Embryonic facial prominence (tissue), 1 donor: ENCODE results near the gene ANO2.

Source experiments
- DNase-seq: peaks from one replicate; pipeline ENCODE4 v3.0.0-alpha.2; 2016; ENCODE audit errors: extremely low spot score

Gene ANO2

GRCh38 chr12:5623411-5623810 lies 321.6 kb downstream of the ANO2 start:
- DNase-seq = no peak

- no peak for DNase-seq
Observed at GRCh38 chr12:5622280-5622679, 322.8 kb downstream of the ANO2 start.

GRCh38 chr12:5621329-5621728 lies 323.7 kb downstream of the ANO2 start:
- no peak for DNase-seq

- DNase-seq = no peak
Observed at GRCh38 chr12:5620896-5621295, 324.2 kb downstream of the ANO2 start.

- no peak for DNase-seq
Observed at GRCh38 chr12:5619628-5620027, 325.4 kb downstream of the ANO2 start.

GRCh38 chr12:5616854-5617253 lies 328.2 kb downstream of the ANO2 start:
- DNase-seq = no peak

GRCh38 chr12:5615760-5616159 lies 329.3 kb downstream of the ANO2 start:
- DNase-seq = no peak

- DNase-seq = no peak
Observed at GRCh38 chr12:5614256-5614655, 330.8 kb downstream of the ANO2 start.

- no peak for DNase-seq
Observed at GRCh38 chr12:5612556-5613410, 332.3 kb downstream of the ANO2 start.

GRCh38 chr12:5611162-5611561 lies 333.9 kb downstream of the ANO2 start:
- DNase-seq = no peak

- no peak for DNase-seq
Observed at GRCh38 chr12:5599378-5599777, 345.7 kb downstream of the ANO2 start.

- DNase-seq = no peak
Observed at GRCh38 chr12:5593998-5594397, 351.1 kb downstream of the ANO2 start.

GRCh38 chr12:5593086-5593485 lies 352.0 kb downstream of the ANO2 start:
- DNase-seq = no peak

GRCh38 chr12:5592310-5592709 lies 352.7 kb downstream of the ANO2 start:
- no peak for DNase-seq

- DNase-seq = no peak
Observed at GRCh38 chr12:5590316-5590715, 354.7 kb downstream of the ANO2 start.

- DNase-seq = no peak
Observed at GRCh38 chr12:5589054-5589453, 356.0 kb downstream of the ANO2 start.

- DNase-seq = no peak
Observed at GRCh38 chr12:5588591-5588990, 356.5 kb downstream of the ANO2 start.

GRCh38 chr12:5588176-5588575 lies 356.9 kb downstream of the ANO2 start:
- no peak for DNase-seq

- no peak for DNase-seq
Observed at GRCh38 chr12:5587711-5588121, 357.3 kb downstream of the ANO2 start.

- DNase-seq = no peak
Observed at GRCh38 chr12:5586201-5586600, 358.9 kb downstream of the ANO2 start.

- DNase-seq = no peak
Observed at GRCh38 chr12:5585178-5585577, 359.9 kb downstream of the ANO2 start.

- no peak for DNase-seq
Observed at GRCh38 chr12:5584412-5585175, 360.5 kb downstream of the ANO2 start.

GRCh38 chr12:5582541-5582940 lies 362.5 kb downstream of the ANO2 start:
- no peak for DNase-seq
